ENCODE results near the gene NXNL2.
A peak's percentile ranks its signal among the peaks of the same experiment; 100 is the strongest.

The NXNL2 gene

DNA sequence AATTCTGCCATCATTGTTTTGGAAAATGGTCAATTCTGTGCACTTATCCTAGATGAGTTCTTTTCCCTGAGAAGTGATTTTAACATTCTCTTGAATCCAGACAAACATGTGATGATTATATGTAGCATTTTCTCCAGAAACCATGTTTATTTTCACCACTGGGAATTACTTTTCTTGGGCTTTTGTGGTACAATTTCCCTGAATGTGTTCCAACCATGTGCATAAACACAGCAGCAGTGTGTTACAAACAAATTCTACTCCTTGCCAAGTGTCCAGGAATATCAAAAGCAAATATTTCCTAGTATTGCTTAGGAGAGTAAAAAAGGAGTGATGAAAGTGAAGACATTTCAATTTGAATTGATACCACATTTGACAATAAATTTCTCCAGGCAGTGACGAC is 50.4 kb downstream of the NXNL2 start:
- ATAC-seq = no peak
- H3K4me3 Mint-ChIP-seq = no peak overlapping the region
- H3K36me3 Mint-ChIP-seq = peaks cover 5% of the 10 kb centered on the region
- peaks cover 3% of the 10 kb centered on the region for H3K9me3 Mint-ChIP-seq
- peaks cover 9% of the 10 kb centered on the region for H3K27me3 Mint-ChIP-seq
- H3K27ac Mint-ChIP-seq = no peak overlapping the region
- H3K4me1 Mint-ChIP-seq = no peaks in the 10 kb centered on the region

DNA sequence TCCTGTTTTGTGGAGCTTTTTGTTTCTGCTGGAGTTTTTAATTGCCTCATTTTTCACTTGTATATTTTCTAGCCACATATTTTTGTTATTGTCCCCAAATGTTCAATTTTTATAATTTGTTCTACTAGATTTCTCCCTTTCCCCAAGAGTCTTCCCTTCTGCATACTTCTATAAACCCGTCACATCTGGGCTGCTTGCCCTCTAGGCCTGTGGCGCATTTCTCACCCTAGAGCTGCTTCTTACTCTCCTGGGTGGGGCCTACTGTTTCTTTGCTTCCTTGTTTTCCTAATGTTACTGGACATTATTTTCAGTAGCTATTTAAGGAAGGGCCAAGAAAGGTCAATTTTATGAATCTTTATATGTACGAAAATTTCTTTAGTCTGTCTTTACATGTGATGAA is 51.5 kb downstream of the NXNL2 start:
- Mint-ChIP-seq H3K9me3 (peaks cover 3% of the 10 kb centered on the region), H3K4me1 (no peaks in the 10 kb centered on the region), H3K27me3 (peaks cover 9% of the 10 kb centered on the region), H3K27ac (no peak overlapping the region), H3K36me3 (peaks cover 5% of the 10 kb centered on the region), H3K4me3 (no peak overlapping the region)
- ATAC-seq = no peak

DNA sequence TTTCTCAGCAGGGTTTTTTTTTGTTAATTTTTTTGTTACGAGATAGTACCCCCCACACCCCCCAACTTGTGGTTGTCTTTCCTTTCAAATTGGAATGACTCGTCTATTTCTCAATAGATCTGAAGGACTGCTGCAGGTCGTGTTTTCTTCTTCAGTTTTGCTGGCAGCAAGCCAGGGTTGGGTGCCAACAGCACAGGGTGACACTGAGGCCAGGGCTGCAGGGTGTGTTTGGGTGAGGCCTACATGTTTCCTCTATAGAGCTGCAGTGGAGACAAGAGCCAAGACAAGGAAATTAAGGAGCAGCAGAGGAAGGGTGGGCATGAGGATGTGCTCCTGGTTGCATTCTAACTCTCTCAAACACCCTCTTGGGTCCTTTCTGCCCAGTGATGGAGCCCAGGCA is 52.2 kb downstream of the NXNL2 start:
- peaks cover 3% of the 10 kb centered on the region for H3K9me3 Mint-ChIP-seq
- peaks cover 5% of the 10 kb centered on the region for H3K36me3 Mint-ChIP-seq
- H3K4me3 Mint-ChIP-seq = no peak overlapping the region
- H3K27ac Mint-ChIP-seq = no peak overlapping the region
- peaks cover 9% of the 10 kb centered on the region for H3K27me3 Mint-ChIP-seq
- no peak for ATAC-seq
- H3K4me1 Mint-ChIP-seq = no peaks in the 10 kb centered on the region

DNA sequence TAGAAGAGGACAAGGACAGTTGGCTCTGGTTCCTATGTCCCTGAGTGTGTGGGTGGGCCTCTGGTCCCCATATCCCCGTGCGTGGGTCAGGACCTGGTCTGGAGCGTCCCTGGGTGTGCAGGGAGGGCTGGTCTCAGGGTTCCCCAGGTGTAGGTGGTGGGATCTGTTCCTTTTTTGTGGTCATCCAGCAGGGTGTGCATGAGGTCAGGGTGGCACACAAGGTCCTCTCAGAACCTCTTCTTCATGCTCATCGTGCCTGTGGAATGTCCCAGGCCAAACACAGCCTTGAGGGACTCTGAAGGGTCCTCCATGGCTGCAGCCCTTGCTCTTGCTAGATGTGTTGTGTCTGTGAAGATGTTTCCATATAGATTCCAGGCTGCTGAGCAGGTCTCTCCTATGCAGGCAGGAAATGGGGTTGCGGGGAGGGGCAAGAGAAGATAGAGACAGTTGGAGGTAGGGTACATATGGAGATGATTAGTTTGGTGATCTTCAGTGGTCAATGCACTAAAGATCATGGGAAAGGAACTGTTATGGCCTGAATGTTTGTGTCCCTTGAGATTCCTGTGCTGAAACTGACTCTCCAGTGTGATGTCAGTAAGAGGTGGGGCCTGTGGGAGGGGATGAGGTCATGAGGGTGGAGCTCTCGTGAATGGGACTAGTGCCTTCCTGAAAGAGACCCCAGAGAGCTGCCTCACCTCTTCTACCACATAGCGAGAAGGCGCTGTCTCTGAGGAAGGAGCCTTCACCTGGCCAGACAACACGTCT is 53.1 kb downstream of the NXNL2 start:
- Mint-ChIP-seq H3K27ac (no peak overlapping the region), H3K4me1 (no peaks in the 10 kb centered on the region)

DNA sequence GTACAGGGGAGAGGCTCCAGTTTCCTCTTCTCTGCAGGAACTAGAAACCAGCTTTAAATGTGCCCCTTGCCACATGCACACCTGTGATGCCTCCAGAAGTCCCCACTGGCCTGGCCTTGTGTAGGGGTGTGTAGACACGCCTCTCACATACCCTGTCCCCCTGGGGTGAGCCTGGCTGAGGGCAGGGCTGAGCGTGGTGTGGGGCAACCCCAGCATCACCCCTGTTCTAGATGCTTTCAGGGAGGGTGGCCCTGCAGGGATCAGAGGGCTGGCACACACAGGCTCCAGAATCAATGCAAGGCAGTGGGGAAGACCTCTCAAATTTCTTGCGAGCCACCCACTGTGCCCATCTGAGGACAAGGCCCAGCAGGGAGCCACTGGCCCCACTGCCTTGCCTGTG is 54.7 kb downstream of the NXNL2 start:
- peaks cover 5% of the 10 kb centered on the region for H3K36me3 Mint-ChIP-seq
- H3K27me3 Mint-ChIP-seq = peaks cover 9% of the 10 kb centered on the region
- H3K9me3 Mint-ChIP-seq = peaks cover 3% of the 10 kb centered on the region
- H3K4me3 Mint-ChIP-seq = no peak overlapping the region
- no peak overlapping the region for H3K27ac Mint-ChIP-seq
- peaks cover 8% of the 10 kb centered on the region for H3K4me1 Mint-ChIP-seq
- no peak for ATAC-seq

More for the DNA sequence above, 53.1 kb downstream of the NXNL2 start:
- Mint-ChIP-seq H3K9me3 (peaks cover 3% of the 10 kb centered on the region), H3K4me3 (no peak overlapping the region), H3K36me3 (peaks cover 5% of the 10 kb centered on the region), H3K27me3 (peaks cover 9% of the 10 kb centered on the region)
- ATAC-seq = peak; percentile 29

DNA sequence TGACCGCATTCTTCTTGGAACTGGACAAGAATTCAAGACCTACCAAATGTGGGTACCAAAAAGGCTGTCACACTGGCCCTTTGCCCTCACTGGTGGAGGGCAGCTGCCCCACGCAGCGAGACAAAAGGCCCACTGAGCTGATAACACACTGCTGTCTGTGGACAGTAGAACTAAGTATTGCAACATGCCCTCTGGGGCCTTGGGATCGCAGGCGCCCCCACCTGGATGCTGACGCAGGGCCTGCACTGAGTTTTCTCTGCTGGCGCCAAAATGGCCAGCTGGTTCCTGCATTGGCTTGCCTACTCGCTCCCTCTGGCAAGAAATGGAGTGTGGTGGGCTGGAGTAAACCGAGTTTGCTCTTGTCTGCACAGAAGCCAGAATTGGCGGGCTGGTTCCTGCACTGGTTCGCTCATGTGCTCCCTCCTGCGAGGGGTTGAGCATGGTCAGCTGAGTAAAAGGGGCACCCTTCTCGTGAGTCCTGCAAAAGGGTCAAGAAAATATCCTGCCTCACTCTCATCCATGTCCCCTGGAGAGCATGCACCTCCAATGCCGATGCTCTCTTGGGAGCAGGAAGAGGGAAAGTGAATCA is 55.7 kb downstream of the NXNL2 start:
- peaks cover 3% of the 10 kb centered on the region for H3K9me3 Mint-ChIP-seq
- H3K4me3 Mint-ChIP-seq = no peak overlapping the region
- H3K27me3 Mint-ChIP-seq = peaks cover 9% of the 10 kb centered on the region
- H3K27ac Mint-ChIP-seq = no peak overlapping the region
- ATAC-seq = no peak
- peaks cover 5% of the 10 kb centered on the region for H3K36me3 Mint-ChIP-seq
- H3K4me1 Mint-ChIP-seq = peaks cover 8% of the 10 kb centered on the region

DNA sequence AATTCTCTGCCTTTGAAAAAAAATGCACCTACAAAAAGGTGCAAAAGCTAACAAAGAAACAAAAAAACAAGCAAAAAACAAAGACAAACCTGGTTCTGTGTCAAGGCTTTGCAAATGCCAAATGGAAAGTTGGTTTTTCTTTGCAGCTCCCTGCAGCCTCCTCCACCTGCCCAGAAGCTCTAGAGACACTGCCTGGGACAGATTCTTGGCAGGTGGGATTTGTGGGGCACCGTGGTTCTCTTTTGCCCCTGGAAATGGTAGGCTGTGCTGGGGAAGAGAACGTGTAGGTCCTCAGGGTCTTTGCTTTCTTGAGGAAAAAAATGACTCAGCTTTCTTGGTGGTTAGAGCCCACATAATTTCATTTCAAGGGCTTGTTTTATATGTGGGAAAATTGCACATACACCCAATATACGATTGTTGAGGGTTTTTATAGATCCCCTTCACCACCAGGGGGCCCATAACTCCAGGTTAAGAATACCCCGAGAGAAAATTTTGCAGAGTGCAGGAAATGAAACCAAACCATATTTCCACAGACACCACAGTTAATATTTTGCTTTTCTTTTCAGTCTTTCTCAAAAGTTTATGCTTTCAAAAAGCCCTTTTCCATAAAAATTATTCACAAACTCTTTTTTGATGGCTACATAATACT is 58.7 kb downstream of the NXNL2 start:
- peaks cover 16% of the 10 kb centered on the region for H3K4me1 Mint-ChIP-seq
- peak; percentile 73 for ATAC-seq

More for the DNA sequence above, 58.7 kb downstream of the NXNL2 start:
- Mint-ChIP-seq H3K27ac (no peak overlapping the region), H3K4me3 (no peak overlapping the region), H3K27me3 (peaks cover 9% of the 10 kb centered on the region), H3K36me3 (no peaks in the 10 kb centered on the region), H3K9me3 (no peaks in the 10 kb centered on the region)

Data from stimulated activated memory B cell treated with anti-CD40 and anti-IgM and Interleukin-4, amounts not matched to agents 10 μg/mL and 1 μg/mL and 100 μg/mL, for 72 hours (primary cell).